HepG2 (cell line): ENCODE results near the gene SKIL. TPM values are rescaled to one million over a fixed set of nuclear protein-coding genes. Genes with fewer than 3 reads are reported as not detected.

ENCODE experiments used
- ARNTL ChIP-seq: sonication (generic); formaldehyde crosslinking; IDR thresholded peaks from 2 replicates; pipeline ENCODE4 v1.4.0; 2020; ENCODE audit warnings: mild to moderate bottlenecking, missing genetic modification reagents
- FIP1L1 ChIP-seq: fragments of 200-400 bp; formaldehyde crosslinking; IDR thresholded peaks from 2 replicates; pipeline ENCODE4 v1.6.1; 2018; ENCODE audit warnings: low read depth, mild to moderate bottlenecking, low read length, moderate library complexity, borderline replicate concordance; ENCODE audit not compliant: insufficient read depth
- GZF1 ChIP-seq: sonication (generic); formaldehyde crosslinking; IDR thresholded peaks from 2 replicates; pipeline ENCODE4 v1.5.1; 2020; ENCODE audit warnings: mild to moderate bottlenecking, missing genetic modification reagents
- HNF4G ChIP-seq, 2 experiments: sonication (generic) in 1 of 2; formaldehyde crosslinking in 1 of 2; IDR thresholded peaks; 2 replicates each; pipeline versions ENCODE4 v1.4.0 to v1.6.1; 2011 to 2020; ENCODE audit warnings: borderline replicate concordance in 2 of 2, low read depth in 2 of 2, mild to moderate bottlenecking in 2 of 2, low read length in 1 of 2, missing genetic modification reagents in 1 of 2, moderate library complexity in 1 of 2
- IRF2 ChIP-seq: IDR thresholded peaks from 2 replicates; pipeline ENCODE4 v1.6.1; 2018; ENCODE audit warnings: missing genetic modification reagents, missing compliant biosample characterization
- KDM2A ChIP-seq: sonication (generic); formaldehyde crosslinking; IDR thresholded peaks from 2 replicates; pipeline ENCODE4 v1.4.0; 2020; ENCODE audit warnings: low read depth, missing genetic modification reagents, borderline replicate concordance
- MEIS2 ChIP-seq: sonication (generic); formaldehyde crosslinking; IDR thresholded peaks from 2 replicates; pipeline ENCODE4 v1.9.0; 2021; ENCODE audit warnings: mild to moderate bottlenecking, missing genetic modification reagents
- NFATC3 ChIP-seq: sonication (generic); formaldehyde crosslinking; IDR thresholded peaks from 2 replicates; pipeline ENCODE4 v1.5.1; 2020; ENCODE audit warnings: mild to moderate bottlenecking, missing genetic modification reagents
- NR2F1 ChIP-seq, 2 experiments: fragments of 450-650 bp in 1 of 2; formaldehyde crosslinking in 1 of 2; IDR thresholded peaks; 2 replicates each; pipeline versions ENCODE4 v1.5.0 to v1.6.1; 2016 to 2020; ENCODE audit warnings: mild to moderate bottlenecking in 1 of 2, missing compliant biosample characterization in 1 of 2, missing genetic modification reagents in 1 of 2, moderate library complexity in 1 of 2
- RARG ChIP-seq: sonication (generic); formaldehyde crosslinking; IDR thresholded peaks from 2 replicates; pipeline ENCODE4 v1.4.0; 2020; ENCODE audit warnings: low read depth, mild to moderate bottlenecking, missing genetic modification reagents
- SMARCE1 ChIP-seq: fragments of 450-650 bp; IDR thresholded peaks from 2 replicates; pipeline ENCODE4 v1.6.1; 2017; ENCODE audit warnings: borderline replicate concordance
- ZNF136 ChIP-seq: sonication (generic); formaldehyde crosslinking; IDR thresholded peaks from 2 replicates; pipeline ENCODE4 v1.8.1; 2022; ENCODE audit warnings: low read depth, mild to moderate bottlenecking, moderate library complexity, missing genetic modification reagents
- ZNF232 ChIP-seq: sonication (generic); formaldehyde crosslinking; IDR thresholded peaks from 2 replicates; pipeline ENCODE4 v1.4.0; 2020; ENCODE audit warnings: missing genetic modification reagents, borderline replicate concordance
- ZNF24 ChIP-seq: fragments of 450-650 bp; IDR thresholded peaks from 2 replicates; pipeline ENCODE4 v1.6.1; 2017; ENCODE audit warnings: antibody characterized with exemption, mild to moderate bottlenecking
- ZNF672 ChIP-seq: sonication (generic); formaldehyde crosslinking; IDR thresholded peaks from 2 replicates; pipeline ENCODE4 v1.8.1; 2022; ENCODE audit warnings: missing genetic modification reagents
- ZNF761 ChIP-seq: sonication (generic); formaldehyde crosslinking; conservative IDR thresholded peaks from 2 replicates; pipeline ENCODE4 v1.4.0; 2020; ENCODE audit warnings: mild to moderate bottlenecking, missing genetic modification reagents
- ZNF772 ChIP-seq: sonication (generic); formaldehyde crosslinking; IDR thresholded peaks from 2 replicates; pipeline ENCODE4 v1.5.0; 2020; ENCODE audit warnings: mild to moderate bottlenecking, missing genetic modification reagents
- polyA plus RNA-seq, 8 experiments: library from polyadenylated mRNA; depleted of rRNA in 3 of 8; stranded (reverse) in 7 of 8; unstranded in 1 of 8; fragments of >200 nt; fragmentation: Illumina TruSeq in 4 of 8; extraction: Trizol in 4 of 8; gene quantifications; 2 replicates each; pipeline versions ENCODE4 v1.2.1 to v1.2.3, GENCODE V29; 2011 to 2016; ENCODE audit warnings: low read depth in 4 of 8, missing spikeins in 1 of 8, mixed read lengths in 1 of 8; ENCODE audit not compliant: insufficient read depth in 1 of 8
- total RNA-seq, 5 experiments: library from RNA; depleted of rRNA; stranded (reverse); fragments of >200 nt; fragmentation: Illumina TruSeq; extraction: Trizol; gene quantifications; 2 replicates each; pipeline ENCODE4 v1.2.3, GENCODE V29; 2016; ENCODE audit warnings: low read depth in 1 of 5
- TF ChIP-seq, protein P1 (sequence below): sonication (generic); formaldehyde crosslinking; conservative IDR thresholded peaks from 2 replicates; pipeline ENCODE4 v1.4.0; 2020; ENCODE audit warnings: missing genetic modification reagents
- TF ChIP-seq, protein P2 (sequence below): sonication (generic); formaldehyde crosslinking; IDR thresholded peaks from 2 replicates; pipeline ENCODE4 v1.4.0; 2020; ENCODE audit warnings: missing genetic modification reagents, borderline replicate concordance
- TF ChIP-seq, protein P3 (sequence below): sonication (generic); formaldehyde crosslinking; IDR thresholded peaks from 2 replicates; pipeline ENCODE4 v1.4.0; 2020; ENCODE audit warnings: missing genetic modification reagents
- TF ChIP-seq, protein P4 (sequence below): IDR thresholded peaks from 2 replicates; pipeline ENCODE4 v1.6.1; 2016
- TF ChIP-seq, protein P5 (sequence below): IDR thresholded peaks from 2 replicates; pipeline ENCODE4 v1.6.1; 2016; ENCODE audit warnings: mild to moderate bottlenecking, missing biosample characterization, missing genetic modification reagents

SKIL gene
- total and polyA plus RNA-seq, 2 of the 13 experiments (the other 11 are each of a cell fraction or from before 2014, with no cell fraction given) = 5.2 to 20.7 TPM

DNA sequence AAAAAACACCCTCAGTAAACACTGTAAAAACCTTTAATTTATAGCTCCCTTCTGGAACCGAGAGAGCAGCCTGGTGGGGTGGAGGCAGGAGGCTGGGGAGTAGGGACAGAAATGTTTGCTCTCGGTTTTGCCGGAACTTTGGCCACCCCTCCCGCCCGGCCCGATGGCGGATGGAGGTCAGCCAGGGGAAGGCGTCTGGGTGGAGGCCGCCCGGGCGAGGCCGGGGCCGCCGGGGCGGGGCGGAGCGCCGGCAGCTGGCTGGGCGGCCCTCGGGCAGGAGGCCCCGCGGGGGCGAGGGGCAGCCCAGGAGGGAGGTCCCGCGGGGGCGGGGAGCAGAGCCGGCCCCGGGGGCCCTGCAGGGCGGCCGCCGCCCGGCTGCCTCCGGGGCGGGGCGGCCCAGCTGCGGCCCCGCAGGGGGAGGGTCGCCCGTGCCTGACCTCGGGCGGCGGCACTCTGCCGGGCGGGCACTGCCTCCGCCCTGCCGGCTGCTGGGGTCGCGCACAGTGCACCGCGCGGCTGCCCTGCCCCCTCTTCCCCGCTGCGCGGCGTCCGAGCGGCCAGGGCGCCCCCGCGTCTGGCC lies 829 bp upstream of the SKIL start (continued):
- TF ChIP-seq NR2F1 (CRISPR knock-in tag; IDR thresholded peaks at IDR 0.05) (no peak), FIP1L1 (no peak), IRF2 (no peak), SMARCE1 (no peak), ZNF672 (no peak), ZNF772 (no peak), KDM2A (0 out of 2 replicates have a peak, but pooled peaks have one; percentile 40), ZNF24 (no peak), ZNF232 (CRISPR knock-in tag) (no peak), ARNTL (CRISPR knock-in tag) (peak; percentile 9; the same call in 1 of the 2 replicates), ZNF761 (CRISPR knock-in tag) (no peak; the same call in 1 of the 2 replicates), RARG (CRISPR knock-in tag) (no peak), HNF4G (IDR thresholded peaks at IDR 0.05; ENCODE audit: borderline replicate concordance, low read depth, low read length) (peak; percentile 45; the same call in 1 of the 2 replicates), HNF4G (CRISPR knock-in tag; IDR thresholded peaks at IDR 0.05; ENCODE audit: borderline replicate concordance, low read depth) (no peak), ZNF136 (no peak), MEIS2 (CRISPR knock-in tag) (0 out of 2 replicates have a peak, but pooled peaks have one; percentile 26), GZF1 (CRISPR knock-in tag) (no peak), NFATC3 (CRISPR knock-in tag) (no peak)
- TF ChIP-seq, protein P1, sequence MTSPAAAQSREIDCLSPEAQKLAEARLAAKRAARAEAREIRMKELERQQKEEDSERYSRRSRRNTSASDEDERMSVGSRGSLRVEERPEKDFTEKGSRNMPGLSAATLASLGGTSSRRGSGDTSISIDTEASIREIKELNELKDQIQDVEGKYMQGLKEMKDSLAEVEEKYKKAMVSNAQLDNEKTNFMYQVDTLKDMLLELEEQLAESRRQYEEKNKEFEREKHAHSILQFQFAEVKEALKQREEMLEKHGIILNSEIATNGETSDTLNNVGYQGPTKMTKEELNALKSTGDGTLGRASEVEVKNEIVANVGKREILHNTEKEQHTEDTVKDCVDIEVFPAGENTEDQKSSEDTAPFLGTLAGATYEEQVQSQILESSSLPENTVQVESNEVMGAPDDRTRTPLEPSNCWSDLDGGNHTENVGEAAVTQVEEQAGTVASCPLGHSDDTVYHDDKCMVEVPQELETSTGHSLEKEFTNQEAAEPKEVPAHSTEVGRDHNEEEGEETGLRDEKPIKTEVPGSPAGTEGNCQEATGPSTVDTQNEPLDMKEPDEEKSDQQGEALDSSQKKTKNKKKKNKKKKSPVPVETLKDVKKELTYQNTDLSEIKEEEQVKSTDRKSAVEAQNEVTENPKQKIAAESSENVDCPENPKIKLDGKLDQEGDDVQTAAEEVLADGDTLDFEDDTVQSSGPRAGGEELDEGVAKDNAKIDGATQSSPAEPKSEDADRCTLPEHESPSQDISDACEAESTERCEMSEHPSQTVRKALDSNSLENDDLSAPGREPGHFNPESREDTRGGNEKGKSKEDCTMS (CRISPR knock-in tag) = no peak
- TF ChIP-seq, protein P2, sequence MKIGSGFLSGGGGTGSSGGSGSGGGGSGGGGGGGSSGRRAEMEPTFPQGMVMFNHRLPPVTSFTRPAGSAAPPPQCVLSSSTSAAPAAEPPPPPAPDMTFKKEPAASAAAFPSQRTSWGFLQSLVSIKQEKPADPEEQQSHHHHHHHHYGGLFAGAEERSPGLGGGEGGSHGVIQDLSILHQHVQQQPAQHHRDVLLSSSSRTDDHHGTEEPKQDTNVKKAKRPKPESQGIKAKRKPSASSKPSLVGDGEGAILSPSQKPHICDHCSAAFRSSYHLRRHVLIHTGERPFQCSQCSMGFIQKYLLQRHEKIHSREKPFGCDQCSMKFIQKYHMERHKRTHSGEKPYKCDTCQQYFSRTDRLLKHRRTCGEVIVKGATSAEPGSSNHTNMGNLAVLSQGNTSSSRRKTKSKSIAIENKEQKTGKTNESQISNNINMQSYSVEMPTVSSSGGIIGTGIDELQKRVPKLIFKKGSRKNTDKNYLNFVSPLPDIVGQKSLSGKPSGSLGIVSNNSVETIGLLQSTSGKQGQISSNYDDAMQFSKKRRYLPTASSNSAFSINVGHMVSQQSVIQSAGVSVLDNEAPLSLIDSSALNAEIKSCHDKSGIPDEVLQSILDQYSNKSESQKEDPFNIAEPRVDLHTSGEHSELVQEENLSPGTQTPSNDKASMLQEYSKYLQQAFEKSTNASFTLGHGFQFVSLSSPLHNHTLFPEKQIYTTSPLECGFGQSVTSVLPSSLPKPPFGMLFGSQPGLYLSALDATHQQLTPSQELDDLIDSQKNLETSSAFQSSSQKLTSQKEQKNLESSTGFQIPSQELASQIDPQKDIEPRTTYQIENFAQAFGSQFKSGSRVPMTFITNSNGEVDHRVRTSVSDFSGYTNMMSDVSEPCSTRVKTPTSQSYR = peak; percentile 18; the same call in 1 of the 2 replicates
- TF ChIP-seq, protein P3, sequence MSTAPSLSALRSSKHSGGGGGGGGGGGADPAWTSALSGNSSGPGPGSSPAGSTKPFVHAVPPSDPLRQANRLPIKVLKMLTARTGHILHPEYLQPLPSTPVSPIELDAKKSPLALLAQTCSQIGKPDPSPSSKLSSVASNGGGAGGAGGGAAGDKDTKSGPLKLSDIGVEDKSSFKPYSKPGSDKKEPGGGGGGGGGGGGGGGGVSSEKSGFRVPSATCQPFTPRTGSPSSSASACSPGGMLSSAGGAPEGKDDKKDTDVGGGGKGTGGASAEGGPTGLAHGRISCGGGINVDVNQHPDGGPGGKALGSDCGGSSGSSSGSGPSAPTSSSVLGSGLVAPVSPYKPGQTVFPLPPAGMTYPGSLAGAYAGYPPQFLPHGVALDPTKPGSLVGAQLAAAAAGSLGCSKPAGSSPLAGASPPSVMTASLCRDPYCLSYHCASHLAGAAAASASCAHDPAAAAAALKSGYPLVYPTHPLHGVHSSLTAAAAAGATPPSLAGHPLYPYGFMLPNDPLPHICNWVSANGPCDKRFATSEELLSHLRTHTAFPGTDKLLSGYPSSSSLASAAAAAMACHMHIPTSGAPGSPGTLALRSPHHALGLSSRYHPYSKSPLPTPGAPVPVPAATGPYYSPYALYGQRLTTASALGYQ (CRISPR knock-in tag) = no peak
- TF ChIP-seq, protein P4, sequence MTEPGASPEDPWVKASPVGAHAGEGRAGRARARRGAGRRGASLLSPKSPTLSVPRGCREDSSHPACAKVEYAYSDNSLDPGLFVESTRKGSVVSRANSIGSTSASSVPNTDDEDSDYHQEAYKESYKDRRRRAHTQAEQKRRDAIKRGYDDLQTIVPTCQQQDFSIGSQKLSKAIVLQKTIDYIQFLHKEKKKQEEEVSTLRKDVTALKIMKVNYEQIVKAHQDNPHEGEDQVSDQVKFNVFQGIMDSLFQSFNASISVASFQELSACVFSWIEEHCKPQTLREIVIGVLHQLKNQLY (CRISPR knock-in tag) = no peak
- TF ChIP-seq, protein P5, sequence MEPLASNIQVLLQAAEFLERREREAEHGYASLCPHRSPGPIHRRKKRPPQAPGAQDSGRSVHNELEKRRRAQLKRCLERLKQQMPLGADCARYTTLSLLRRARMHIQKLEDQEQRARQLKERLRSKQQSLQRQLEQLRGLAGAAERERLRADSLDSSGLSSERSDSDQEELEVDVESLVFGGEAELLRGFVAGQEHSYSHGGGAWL = no peak
